GM12878 (cell line): ENCODE measurements around the gene FBXO21. TPM values are rescaled to one million over a fixed set of nuclear protein-coding genes. Genes with fewer than 3 reads are reported as not detected.
"Not testable (repeated sequence)": the region's sequence is repeated elsewhere in the genome, so short reads cannot be mapped to it uniquely, and the experiment has no call there.

Experiments used
- ATAC-seq: fragments of 200-7000 bp; cut with Tn5 transposase; 3 replicates; pipeline ENCODE4 v1.9.1; 2020; ENCODE audit warnings: mild to moderate bottlenecking, moderate library complexity
- BruUV-seq: library from RNA; stranded (reverse); fragments of 400-500 nt; replicated peaks from 2 replicates; lab custom pipeline; 2021; lab: Mats Ljungman, UMichigan
- CTCF ChIA-PET: fragments of 300-600 bp; sonication (Branson Sonifier 250); formaldehyde crosslinking; extraction: SDS; loops from one replicate; lab custom pipeline; 2021; ENCODE audit warnings: inconsistent platforms; lab: Yijun Ruan, JAX
- POLR2A ChIA-PET: fragments of 350-600 bp; formaldehyde crosslinking; extraction: SDS; loops from one replicate; lab custom pipeline; 2021; ENCODE audit warnings: inconsistent platforms; lab: Charles Lee
- RAD21 ChIA-PET: fragments of 300-600 bp; sonication (Branson Sonifier 250); formaldehyde crosslinking; loops from one replicate; lab custom pipeline; 2023; ENCODE audit warnings: antibody characterized with exemption; ENCODE audit not compliant: unreplicated experiment; lab: Charles Lee
- SMC1A ChIA-PET: fragments of 300-600 bp; sonication (Branson Sonifier 250); formaldehyde crosslinking; loops from one replicate; lab custom pipeline; 2023; ENCODE audit not compliant: unreplicated experiment, uncharacterized antibody; lab: Charles Lee
- DNase-seq: peaks from one replicate; pipeline ENCODE4 v3.0.0-alpha.2; 2011; ENCODE audit warnings: low read depth, low spot score
- FAIRE-seq: peaks from 3 replicates; lab custom pipeline; 2011; peaks lifted over from hg19 to GRCh38; lab: Jason Lieb, UNC
- H2AFZ ChIP-seq: 2 replicates; pipeline ENCODE4 v1.6.0; 2011; ENCODE audit warnings: low read depth, low read length, control low read depth; ENCODE audit not compliant: control insufficient read depth
- H3K27ac ChIP-seq: 2 replicates; pipeline ENCODE4 v1.5.1; 2011; ENCODE audit warnings: control low read depth; ENCODE audit not compliant: control insufficient read depth, insufficient read depth
- H3K27me3 ChIP-seq, 2 experiments: replicated peaks in 1 of 2; 2 replicates each; pipeline versions ENCODE4 v1.6.0 to v1.6.1; 2011; ENCODE audit warnings: low read length in 1 of 2; ENCODE audit not compliant: control insufficient read depth in 2 of 2, insufficient read depth in 2 of 2
- H3K36me3 ChIP-seq, 2 experiments: 2 replicates each; pipeline ENCODE4 v1.5.1; 2011; ENCODE audit warnings: low read length in 1 of 2; ENCODE audit not compliant: control insufficient read depth in 2 of 2, insufficient read depth in 2 of 2
- H3K4me1 ChIP-seq: 2 replicates; pipeline ENCODE4 v1.6.1; 2011; ENCODE audit warnings: mild to moderate bottlenecking, low read length, moderate library complexity, mixed read lengths; ENCODE audit not compliant: control insufficient read depth, insufficient read depth
- H3K4me2 ChIP-seq: 2 replicates; pipeline ENCODE4 v1.6.0; 2011; ENCODE audit warnings: control low read depth; ENCODE audit not compliant: control insufficient read depth, insufficient read depth
- H3K4me3 ChIP-seq: fragments of 200-600 bp; sonication (generic); 2 replicates; pipeline ENCODE4 v1.5.1; 2016
- H3K79me2 ChIP-seq: 2 replicates; pipeline ENCODE4 v1.6.0; 2011; ENCODE audit warnings: low read length; ENCODE audit not compliant: control insufficient read depth, insufficient read depth
- H3K9ac ChIP-seq: 2 replicates; pipeline ENCODE4 v1.8.0; 2011; ENCODE audit warnings: low read length, control low read depth, mixed read lengths; ENCODE audit not compliant: control insufficient read depth, insufficient read depth
- H3K9me3 ChIP-seq: replicated peaks from 3 replicates; pipeline ENCODE4 v1.5.1; 2011; ENCODE audit warnings: mild to moderate bottlenecking, low read length; ENCODE audit not compliant: control insufficient read depth, insufficient read depth
- H4K20me1 ChIP-seq: 2 replicates; pipeline ENCODE4 v1.6.0; 2011; ENCODE audit not compliant: control insufficient read depth, insufficient read depth
- HSF1 ChIP-seq: fragments of 150-350 bp; IDR thresholded peaks from 2 replicates; pipeline ENCODE4 v1.6.1; 2014; ENCODE audit warnings: mild to moderate bottlenecking, low read depth, low read length
- WGBS: methylation state at CpG from one replicate; pipeline ENCODE4 v1.1.6; 2016; ENCODE audit warnings: low lambda C conversion rate; ENCODE audit not compliant: insufficient replicate concordance, insufficient coverage; ENCODE audit errors: missing lambda C conversion rate; 5-methylcytosine and 5-hydroxymethylcytosine counted together
- in situ Hi-C: fragments of 300-500 bp; cut with MboI; formaldehyde crosslinking; loops from 9 replicates; pipeline ENCODE4 v1.14.3; 2018; ENCODE audit warnings: mixed read lengths
- intact Hi-C: fragments of 100-400 bp; cut with micrococcal nuclease; formaldehyde crosslinking; loops from one replicate; pipeline ENCODE4 v1.14.2; 2022; ENCODE audit not compliant: unreplicated experiment
- polyA plus RNA-seq, 11 experiments: library from polyadenylated mRNA; depleted of rRNA in 4 of 11; unstranded in 6 of 11; stranded (reverse) in 5 of 11; fragments of >200 nt; fragmentation: Nextera tagmentation in 4 of 11; fragmentation: Illumina TruSeq in 1 of 11; extraction: Ambion mirVana in 4 of 11; extraction: Trizol in 1 of 11; gene quantifications; 1 replicate in 1 of 11; 2 replicates in 10 of 11; pipeline versions ENCODE4 v1.2.1 to v1.2.3, GENCODE V29; 2011 to 2016; ENCODE audit warnings: inconsistent platforms in 2 of 11, missing spikeins in 2 of 11, low read depth in 1 of 11
- total RNA-seq, 4 experiments: library from RNA; depleted of rRNA in 3 of 4; stranded (reverse); fragments of >200 nt in 3 of 4; fragmentation: Illumina TruSeq in 1 of 4; extraction: Trizol in 1 of 4; gene quantifications; 2 replicates each; pipeline versions ENCODE4 v1.2.1 to v1.2.3, GENCODE V29; 2013 to 2021
- TF ChIP-seq, protein P1 (sequence below): fragments of 450-650 bp; IDR thresholded peaks from 2 replicates; pipeline ENCODE4 v1.6.1; 2016; ENCODE audit warnings: mild to moderate bottlenecking

The FBXO21 gene
- total and polyA plus RNA-seq, 10 of the 15 experiments (the other 5 are each of a cell fraction or from before 2014, with no cell fraction given): 5.5 to 32.6 (median 18.9) TPM

DNA sequence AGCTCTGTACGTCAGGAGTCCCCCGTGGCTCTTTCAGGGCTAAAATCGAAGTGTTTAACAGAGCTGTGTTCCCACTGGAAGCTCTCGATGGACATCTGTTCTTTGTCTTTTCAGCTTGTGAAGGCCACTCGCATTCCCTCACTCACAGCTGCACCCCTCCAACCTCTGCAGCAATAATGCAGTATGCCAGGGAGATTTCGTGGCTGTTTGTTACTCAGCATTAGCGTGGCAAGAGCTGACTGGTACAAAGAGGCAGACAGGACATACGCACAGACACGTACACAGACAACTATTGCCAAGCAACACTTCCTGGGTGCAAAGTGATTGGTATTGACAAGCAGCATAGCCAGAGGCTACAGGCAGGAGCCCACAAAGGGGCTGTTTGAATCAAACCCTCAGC, 11.8 kb upstream of the FBXO21 start (continued):
- TF ChIP-seq, protein P1, sequence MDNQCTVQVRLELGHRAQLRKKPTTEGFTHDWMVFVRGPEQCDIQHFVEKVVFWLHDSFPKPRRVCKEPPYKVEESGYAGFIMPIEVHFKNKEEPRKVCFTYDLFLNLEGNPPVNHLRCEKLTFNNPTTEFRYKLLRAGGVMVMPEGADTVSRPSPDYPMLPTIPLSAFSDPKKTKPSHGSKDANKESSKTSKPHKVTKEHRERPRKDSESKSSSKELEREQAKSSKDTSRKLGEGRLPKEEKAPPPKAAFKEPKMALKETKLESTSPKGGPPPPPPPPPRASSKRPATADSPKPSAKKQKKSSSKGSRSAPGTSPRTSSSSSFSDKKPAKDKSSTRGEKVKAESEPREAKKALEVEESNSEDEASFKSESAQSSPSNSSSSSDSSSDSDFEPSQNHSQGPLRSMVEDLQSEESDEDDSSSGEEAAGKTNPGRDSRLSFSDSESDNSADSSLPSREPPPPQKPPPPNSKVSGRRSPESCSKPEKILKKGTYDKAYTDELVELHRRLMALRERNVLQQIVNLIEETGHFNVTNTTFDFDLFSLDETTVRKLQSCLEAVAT: no peak
- TF ChIP-seq HSF1: no peak

DNA sequence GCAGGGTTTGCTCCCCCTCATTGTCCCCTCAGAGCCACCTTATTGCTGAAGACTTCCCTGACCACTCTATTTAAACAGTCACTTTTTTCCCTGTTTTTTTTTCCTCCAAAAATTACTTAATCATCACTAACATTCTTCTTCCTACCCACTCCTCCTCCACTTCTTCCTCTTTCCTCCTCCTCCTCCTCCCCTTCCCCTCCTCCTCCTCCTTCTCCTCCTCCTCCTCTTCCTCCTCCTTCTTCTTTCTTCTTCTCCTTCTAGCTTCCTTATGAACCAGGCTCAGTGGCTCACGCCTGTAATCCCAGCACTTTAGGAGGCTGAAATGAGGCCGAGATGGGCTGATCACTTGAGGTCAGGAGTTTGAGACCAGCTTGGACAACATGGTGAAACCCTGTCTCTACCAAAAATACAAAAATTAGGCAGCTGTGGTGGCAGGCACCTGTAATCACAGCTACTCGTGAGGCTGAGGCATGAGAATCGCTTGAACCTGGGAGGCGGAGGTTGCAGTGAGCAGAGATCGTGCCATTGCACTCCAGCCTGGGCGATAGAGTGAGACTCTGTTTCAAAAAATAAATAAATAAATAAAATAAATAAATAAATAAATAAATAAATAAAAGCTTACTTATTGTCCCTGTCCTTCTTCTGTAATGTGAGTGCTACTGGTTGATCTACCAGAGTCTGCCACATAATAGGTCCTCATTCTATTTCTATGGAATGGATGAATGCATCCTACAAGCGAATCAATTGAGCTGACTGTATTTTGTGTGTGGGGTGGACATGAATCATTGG, 9.9 kb upstream of the FBXO21 start:
- SMC1A ChIA-PET, RAD21 ChIA-PET, H3K4me3 ChIP-seq, DNase-seq, H3K27ac ChIP-seq, H3K36me3 ChIP-seq, H3K4me2 ChIP-seq, H3K9me3 ChIP-seq, FAIRE-seq, BruUV-seq, H2AFZ ChIP-seq, POLR2A ChIA-PET, H3K27me3 ChIP-seq, H3K4me1 ChIP-seq, ATAC-seq, H3K79me2 ChIP-seq, H3K9ac ChIP-seq, H4K20me1 ChIP-seq, intact Hi-C loops: not testable (repeated sequence)
- 30% methylated on average over 8 of the region's 8 CpGs for WGBS
- CTCF ChIA-PET: interaction anchor here (3.6 kb wide), 1 partner anchor 11 kb away, joined by 11 read pairs; no protein-coding TSS in a partner anchor
- in situ Hi-C loops: loop anchor here (25.0 kb wide), 1 partner anchor 1187 kb away; the partner anchor contains the start of gene SUDS3

DNA sequence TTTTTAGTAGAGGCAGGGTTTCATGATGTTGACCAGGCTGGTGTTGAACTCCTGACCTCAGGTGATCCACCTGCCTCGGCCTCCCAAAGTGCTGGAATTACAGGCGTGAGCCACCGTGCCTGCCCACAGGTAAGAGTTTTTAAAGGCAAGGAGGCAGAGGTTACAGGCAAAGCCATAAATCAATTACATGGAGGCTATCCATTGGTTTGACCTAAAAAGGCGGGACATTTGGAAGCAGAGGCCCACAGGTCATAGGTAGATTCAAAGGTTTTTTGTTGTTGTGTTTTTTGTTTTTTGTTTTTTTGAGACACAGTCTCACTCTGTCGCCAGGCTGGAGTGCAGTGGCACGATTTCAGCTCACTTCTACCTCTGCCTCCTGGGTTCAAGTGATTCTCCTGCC, 6.1 kb upstream of the FBXO21 start:
- H3K79me2 ChIP-seq, BruUV-seq, H4K20me1 ChIP-seq, FAIRE-seq, RAD21 ChIA-PET, CTCF ChIA-PET, H3K9ac ChIP-seq, POLR2A ChIA-PET, H3K4me1 ChIP-seq, H3K27ac ChIP-seq, H3K27me3 ChIP-seq, H2AFZ ChIP-seq, DNase-seq, ATAC-seq, H3K36me3 ChIP-seq, H3K4me2 ChIP-seq, intact Hi-C loops, H3K9me3 ChIP-seq, H3K4me3 ChIP-seq, SMC1A ChIA-PET: not testable (repeated sequence)
- in situ Hi-C loops: loop anchor here (25.0 kb wide), 1 partner anchor 1191 kb away; the partner anchor contains the start of gene SUDS3
- 41% methylated on average over 5 of the region's 6 CpGs for WGBS

DNA sequence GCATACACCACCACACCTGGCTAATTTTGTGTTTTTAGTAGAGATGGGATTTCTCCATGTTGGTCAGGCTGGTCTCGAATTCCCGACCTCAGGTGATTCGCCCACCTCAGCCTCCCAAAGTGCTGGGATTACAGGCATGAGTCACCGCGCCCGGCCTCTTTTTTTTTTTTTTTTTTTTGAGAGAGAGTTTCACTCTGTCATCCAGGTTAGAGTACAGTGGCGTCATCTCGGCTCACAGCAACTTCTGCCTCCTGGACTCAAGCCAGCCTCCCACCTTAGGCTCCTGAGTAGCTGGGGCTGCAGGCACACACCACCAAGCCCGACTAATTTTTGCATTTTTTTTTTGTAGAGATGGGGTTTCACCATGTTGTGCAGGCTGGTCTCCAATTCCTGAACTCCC, 4.8 kb upstream of the FBXO21 start:
- H3K4me2 ChIP-seq, H3K9me3 ChIP-seq, DNase-seq, SMC1A ChIA-PET, H3K4me3 ChIP-seq, intact Hi-C loops, H3K4me1 ChIP-seq, ATAC-seq, H2AFZ ChIP-seq, RAD21 ChIA-PET, H3K27me3 ChIP-seq, H3K27ac ChIP-seq, H3K79me2 ChIP-seq, CTCF ChIA-PET, H3K9ac ChIP-seq, BruUV-seq, H4K20me1 ChIP-seq, H3K36me3 ChIP-seq, FAIRE-seq: not testable (repeated sequence)
- WGBS: 72% methylated on average over 6 of the region's 9 CpGs
- POLR2A ChIA-PET: interaction anchor here (0.7 kb wide), 1 partner anchor 362 kb away, joined by 4 read pairs; no protein-coding TSS in a partner anchor
- in situ Hi-C loops: loop anchor here (25.0 kb wide), 1 partner anchor 1192 kb away; the partner anchor contains the start of gene SUDS3
